ENCODE results near the gene DLK2.

- TF ChIP-seq, protein P1, sequence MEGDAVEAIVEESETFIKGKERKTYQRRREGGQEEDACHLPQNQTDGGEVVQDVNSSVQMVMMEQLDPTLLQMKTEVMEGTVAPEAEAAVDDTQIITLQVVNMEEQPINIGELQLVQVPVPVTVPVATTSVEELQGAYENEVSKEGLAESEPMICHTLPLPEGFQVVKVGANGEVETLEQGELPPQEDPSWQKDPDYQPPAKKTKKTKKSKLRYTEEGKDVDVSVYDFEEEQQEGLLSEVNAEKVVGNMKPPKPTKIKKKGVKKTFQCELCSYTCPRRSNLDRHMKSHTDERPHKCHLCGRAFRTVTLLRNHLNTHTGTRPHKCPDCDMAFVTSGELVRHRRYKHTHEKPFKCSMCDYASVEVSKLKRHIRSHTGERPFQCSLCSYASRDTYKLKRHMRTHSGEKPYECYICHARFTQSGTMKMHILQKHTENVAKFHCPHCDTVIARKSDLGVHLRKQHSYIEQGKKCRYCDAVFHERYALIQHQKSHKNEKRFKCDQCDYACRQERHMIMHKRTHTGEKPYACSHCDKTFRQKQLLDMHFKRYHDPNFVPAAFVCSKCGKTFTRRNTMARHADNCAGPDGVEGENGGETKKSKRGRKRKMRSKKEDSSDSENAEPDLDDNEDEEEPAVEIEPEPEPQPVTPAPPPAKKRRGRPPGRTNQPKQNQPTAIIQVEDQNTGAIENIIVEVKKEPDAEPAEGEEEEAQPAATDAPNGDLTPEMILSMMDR (IDR thresholded peaks at IDR 0.05 in 8 of 11, conservative IDR thresholded peaks at IDR 0.05 in 3 of 11) = peak in 6 of 11 experiments; percentile 9 to 42 (median 28)
- TF ChIP-seq POLR2A (IDR thresholded peaks at IDR 0.05) (no peak), POLR2AphosphoS5 (IDR thresholded peaks at IDR 0.05) (no peak)
Observed at GRCh38 chr6:43496370-43497128, 41.2 kb upstream of the DLK2 start.

Data from spleen (tissue), 7 donors.